Stimulated activated CD4-positive, alpha-beta T cell treated with anti-CD3 and anti-CD28 coated beads, TNF-alpha, amount 100 ng/mL, for 1 hour (primary cell): Measurements from ENCODE around the gene EPS8L3.
"Not testable (repeated sequence)": the region's sequence is repeated elsewhere in the genome, so short reads cannot be mapped to it uniquely, and the experiment has no call there.

ENCODE experiments used
- DNase-seq, 3 donors: peaks; one replicate each; pipeline ENCODE4 v3.0.0-alpha.2; 2020; ENCODE audit warnings: low read depth in 3 of 3, low spot score in 1 of 3

The EPS8L3 gene

GRCh38 chr1:109763646-109764415 lies at the start of gene EPS8L3:
Gene EPS8L3 (minus strand): TSS chr1:109763923. CDS start chr1:109761749, 2,174 bp downstream.
- DNase-seq = no peak

DNA sequence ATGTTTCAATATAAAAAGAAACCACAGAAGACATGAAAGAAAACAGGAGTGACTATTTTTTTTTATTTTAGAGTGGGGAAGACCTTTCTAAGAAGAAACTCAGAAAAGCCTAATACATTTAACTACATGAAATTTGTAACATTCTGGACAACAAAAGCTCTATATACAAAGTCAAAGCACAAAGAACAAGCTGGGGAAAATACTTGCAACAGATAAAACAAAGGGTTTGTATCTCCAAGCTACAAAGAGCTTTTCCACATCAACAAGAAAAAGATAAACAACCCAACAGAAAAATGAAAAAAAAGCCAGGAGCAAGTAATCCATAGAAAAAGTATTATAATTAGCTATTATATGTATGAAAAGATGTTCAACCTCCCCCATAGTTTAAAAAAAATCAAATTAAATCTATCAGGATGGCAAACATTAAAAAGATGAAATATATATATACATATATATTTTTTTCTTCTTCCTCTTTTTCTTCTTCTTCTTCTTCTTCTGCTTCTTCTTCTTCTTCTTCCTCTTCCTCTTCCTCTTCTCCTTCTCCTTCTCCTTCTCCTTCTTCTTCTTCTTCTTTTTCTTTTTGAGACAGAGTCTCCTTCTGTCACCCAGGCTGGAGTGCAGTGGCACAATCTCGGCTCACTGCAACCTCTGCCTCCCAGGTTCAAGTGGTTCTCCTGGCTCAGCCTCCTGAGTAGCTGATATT lies 49.1 kb upstream of the EPS8L3 start:
- DNase-seq = no peak

- DNase-seq = no peak
Measured at GRCh38 chr1:109808703-109809102, 45.0 kb upstream of the EPS8L3 start.

DNA sequence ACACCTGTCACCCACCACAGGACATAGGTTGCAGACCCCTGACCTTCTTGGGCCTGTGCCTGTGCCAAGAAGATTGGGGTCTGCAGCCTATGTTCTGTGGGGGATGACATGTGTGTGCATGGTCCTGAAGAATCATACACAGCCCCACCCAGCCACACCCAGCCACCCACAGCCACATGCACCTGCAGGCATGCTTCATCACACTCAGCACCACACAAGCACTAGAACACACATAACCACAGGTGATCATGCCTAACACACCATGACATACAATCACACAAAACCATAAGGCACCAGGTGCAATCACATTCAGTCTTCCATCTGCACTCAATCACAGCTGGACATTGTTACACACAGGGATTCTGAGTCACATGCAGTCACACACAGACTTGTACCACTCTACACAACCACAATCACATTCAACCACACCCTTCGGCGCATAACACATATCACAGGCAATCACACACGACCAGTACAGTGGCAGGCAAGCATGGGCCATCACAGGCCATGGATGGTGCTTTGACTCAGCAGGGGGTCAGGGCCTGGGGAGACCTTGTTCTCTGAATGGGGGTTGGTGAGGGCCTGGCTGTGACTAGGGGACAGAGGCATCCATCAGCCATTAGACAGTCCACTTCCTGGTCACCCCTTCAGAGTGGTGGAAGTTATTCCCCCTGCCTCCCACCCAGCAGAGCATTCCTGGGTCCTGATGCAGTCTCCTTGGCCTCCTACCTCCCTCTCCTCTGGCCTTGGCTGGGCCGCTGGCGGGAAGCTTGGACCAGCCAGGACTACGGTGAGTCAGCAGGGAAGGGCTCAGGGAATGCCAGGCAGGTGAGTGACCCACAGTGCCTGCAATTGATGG lies 44.3 kb upstream of the EPS8L3 start:
- no peak for DNase-seq

DNA sequence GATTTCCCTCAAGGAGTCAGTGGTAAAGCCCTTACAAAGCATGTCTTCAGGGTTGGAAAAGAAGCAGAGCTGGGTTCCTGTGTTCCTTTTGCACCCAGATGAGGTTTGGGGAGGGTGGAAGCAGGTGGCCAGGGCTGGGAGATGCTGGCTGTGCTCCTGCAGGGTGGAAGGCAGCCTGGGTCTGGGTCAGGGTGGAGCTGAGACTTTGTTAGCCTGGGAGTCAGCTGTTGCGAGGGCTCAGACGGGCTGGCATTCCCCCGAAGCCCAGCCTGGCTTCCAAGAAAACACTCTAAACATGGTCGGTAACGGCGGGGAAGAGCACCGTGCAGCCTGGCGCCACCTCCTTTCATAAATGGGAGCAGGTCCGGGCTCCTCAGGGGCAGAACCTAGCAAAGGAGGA lies 43.7 kb upstream of the EPS8L3 start:
- no peak for DNase-seq

DNA sequence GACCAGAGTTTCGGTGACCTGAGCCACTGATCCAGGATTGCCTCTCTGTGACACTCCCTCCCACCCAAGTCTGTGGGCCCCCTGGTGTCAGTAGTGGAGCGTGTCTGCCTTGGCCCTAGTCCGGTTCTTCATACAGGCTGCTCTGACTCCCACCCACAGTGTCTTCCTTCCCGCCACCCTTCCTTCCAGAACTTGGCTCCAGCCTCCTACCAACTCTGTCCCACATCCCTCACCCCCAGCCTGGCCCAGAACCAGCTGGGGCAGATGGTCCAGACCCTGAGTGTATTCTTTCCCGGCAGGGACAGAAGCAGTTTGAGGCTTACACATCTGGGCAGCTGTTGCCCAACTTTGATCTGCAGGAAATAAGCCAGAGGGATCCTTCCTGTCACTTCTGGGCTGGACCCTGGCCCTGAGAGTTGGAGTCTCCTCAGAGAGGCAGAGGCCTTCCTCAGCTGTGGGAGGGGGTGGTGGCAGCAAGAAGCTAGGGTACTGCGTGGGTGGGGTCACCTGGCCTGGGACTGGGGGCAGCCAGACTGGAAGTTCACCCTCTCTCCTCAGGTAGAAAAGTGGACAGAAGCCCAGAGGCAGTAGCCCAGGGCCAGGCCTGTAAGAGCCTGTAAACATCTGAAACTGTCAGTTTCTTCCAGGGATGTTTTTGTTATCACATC lies 43.1 kb upstream of the EPS8L3 start:
- no peak for DNase-seq

- no peak for DNase-seq
Measured at GRCh38 chr1:109805486-109806165, 41.9 kb upstream of the EPS8L3 start.

DNA sequence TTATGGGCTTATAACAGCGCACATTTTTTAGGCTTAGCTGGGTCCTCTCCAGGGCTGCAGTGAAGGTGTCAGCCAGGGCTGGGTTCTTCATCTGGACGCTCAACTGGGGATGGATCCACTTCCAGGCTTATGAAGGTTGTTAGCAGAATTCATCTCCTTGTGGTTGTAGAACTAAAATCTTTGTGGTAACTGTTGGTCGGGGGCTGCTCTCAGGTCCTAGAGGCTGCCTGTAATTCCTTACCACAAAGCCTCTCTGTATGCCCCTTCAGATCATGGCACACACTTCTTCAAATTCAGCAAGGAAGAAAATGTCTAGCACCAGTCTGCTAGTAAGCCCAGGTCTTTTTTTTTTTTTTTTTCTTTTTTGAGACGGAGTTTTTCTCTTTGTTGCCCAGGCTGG lies 40.9 kb upstream of the EPS8L3 start:
- DNase-seq = no peak

- no peak for DNase-seq
Measured at GRCh38 chr1:109803901-109804331, 40.2 kb upstream of the EPS8L3 start.

GRCh38 chr1:109802901-109803561 lies 39.3 kb upstream of the EPS8L3 start:
- no peak for DNase-seq

GRCh38 chr1:109802136-109802900 lies 38.6 kb upstream of the EPS8L3 start:
- peak in 1 of 3 donors; percentile 8 for DNase-seq

DNA sequence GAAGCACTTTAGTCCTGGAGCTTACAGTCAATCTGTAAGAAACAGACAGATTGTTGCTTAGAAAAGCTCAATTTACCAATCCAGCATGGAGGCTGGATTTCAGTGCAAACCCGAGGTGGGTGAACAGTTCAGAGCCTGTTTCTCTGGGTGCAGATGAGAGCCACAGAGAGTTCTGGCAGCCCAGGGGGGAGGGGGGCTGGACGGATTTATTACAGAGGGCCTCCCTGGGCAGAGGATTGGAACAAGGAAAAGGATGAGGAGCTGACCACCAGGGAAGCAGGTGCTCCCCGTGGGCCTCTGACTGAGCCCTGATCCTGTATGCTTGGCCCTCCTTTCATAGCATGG lies 38.0 kb upstream of the EPS8L3 start:
- no peak for DNase-seq

DNA sequence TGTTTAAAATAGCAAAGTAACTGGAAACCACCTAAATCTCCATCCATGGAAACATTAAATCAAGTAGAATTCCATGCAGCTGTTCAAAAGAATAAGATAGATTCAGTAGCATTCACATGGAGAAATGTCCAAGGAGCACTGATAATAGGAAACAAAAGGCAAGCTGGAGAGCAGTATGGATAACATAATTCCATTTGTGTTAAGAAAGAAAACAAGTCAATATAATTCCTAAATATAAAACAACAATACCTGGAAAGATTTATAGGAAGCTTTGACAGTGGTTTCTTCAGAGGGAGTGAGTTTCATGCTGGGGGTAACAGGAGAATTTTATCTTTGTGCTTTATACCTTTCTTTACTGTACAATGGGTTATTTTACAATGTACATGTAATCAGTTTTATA lies 36.6 kb upstream of the EPS8L3 start:
- no peak for DNase-seq

- DNase-seq = no peak
Measured at GRCh38 chr1:109799445-109799844, 35.7 kb upstream of the EPS8L3 start.

DNA sequence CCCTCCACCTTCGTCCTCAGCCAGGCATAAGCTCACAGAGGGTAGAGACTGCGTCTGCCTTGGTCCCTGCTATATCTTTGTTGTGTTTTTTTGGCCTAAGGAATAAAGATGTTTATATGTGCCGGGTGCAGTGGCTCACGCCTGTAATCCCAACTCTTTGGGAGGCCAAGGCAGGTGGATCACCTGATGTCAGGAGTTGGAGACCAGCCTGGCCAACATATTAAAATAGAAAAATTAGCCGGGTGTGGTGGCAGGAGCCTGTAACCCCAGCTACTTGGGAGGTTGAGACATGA lies 33.5 kb upstream of the EPS8L3 start:
- not testable (repeated sequence) for DNase-seq

GRCh38 chr1:109796484-109797302 lies 33.0 kb upstream of the EPS8L3 start:
- no peak for DNase-seq

DNA sequence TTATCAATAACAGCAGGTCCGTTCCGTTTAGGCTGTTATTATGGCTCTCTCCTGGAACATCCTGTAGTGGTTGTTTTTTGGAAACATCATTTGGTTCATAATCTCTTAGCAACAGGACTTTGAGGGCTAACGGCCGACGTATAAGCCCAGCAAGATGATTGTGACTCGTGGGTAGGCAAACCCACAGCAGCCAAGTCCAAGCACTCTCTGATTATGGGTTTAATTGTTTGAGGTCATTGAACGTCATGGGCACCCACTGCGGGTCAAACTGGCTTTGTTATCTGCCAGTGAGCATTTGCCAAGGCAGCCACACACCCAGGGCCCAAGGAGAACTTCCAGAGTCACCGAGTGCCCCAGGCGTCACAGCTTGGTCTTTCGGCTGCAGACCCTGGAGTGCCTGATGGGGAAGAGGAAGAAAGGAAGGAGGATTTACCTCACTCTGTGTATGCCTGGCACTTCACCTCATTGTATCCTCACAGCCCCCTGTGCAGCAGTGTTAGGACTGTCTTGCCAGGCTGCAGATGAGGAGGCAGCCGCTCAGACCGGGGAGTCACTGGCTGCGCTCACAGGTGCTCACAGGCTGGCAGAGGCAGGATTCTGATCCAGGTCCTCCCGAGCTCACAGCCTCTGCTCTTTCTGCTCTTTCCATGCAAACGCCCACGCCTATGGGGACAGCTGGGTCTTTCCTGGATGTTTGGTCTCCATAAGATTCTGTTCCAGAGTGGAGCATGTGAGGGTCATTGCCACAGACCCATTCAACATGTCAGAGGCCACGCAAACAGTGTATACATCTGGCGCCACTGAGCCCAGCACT lies 30.8 kb upstream of the EPS8L3 start:
- DNase-seq = no peak
